Fibroblast of lung (primary cell): ENCODE data around the gene SPTB. TPM values are rescaled to one million over a fixed set of nuclear protein-coding genes. Genes with fewer than 3 reads are reported as not detected.

Experiments used
- DNase-seq, 2 donors: peaks; one replicate each; pipeline versions ENCODE4 v3.0.0 to v3.0.0-alpha.2; 2010; ENCODE audit warnings: low read depth in 2 of 2
- H2AFZ ChIP-seq: 2 replicates; pipeline ENCODE4 v1.5.1; 2012; ENCODE audit warnings: low read length, control low read depth, inconsistent platforms
- H3K27ac ChIP-seq: 2 replicates; pipeline ENCODE4 v1.5.1; 2011; ENCODE audit warnings: low read length, control low read depth; ENCODE audit not compliant: insufficient read depth
- H3K27me3 ChIP-seq: 2 replicates; pipeline ENCODE4 v1.5.1; 2011; ENCODE audit warnings: mild to moderate bottlenecking, low read length; ENCODE audit not compliant: control insufficient read depth, insufficient read depth
- H3K36me3 ChIP-seq: 2 replicates; pipeline ENCODE4 v1.5.1; 2011; ENCODE audit warnings: low read length; ENCODE audit not compliant: control insufficient read depth, insufficient read depth
- H3K4me1 ChIP-seq: 2 replicates; pipeline ENCODE4 v1.5.1; 2011; ENCODE audit warnings: low read length; ENCODE audit not compliant: control insufficient read depth, insufficient read depth; ENCODE audit errors: extremely low read depth
- H3K4me2 ChIP-seq: 2 replicates; pipeline ENCODE4 v1.5.1; 2011; ENCODE audit warnings: low read length, control low read depth; ENCODE audit not compliant: insufficient read depth; ENCODE audit errors: extremely low read depth
- H3K4me3 ChIP-seq, 4 experiments: fragments of 200-600 bp in 1 of 4; sonication (generic) in 1 of 4; replicated peaks in 1 of 4; 2 replicates each; pipeline ENCODE4 v1.5.1; 2011 to 2016; ENCODE audit warnings: low read length in 4 of 4, low read depth in 3 of 4, mild to moderate bottlenecking in 3 of 4, control low read depth in 2 of 4, inconsistent platforms in 1 of 4, mixed read lengths in 1 of 4; ENCODE audit not compliant: insufficient read depth in 1 of 4; ENCODE audit errors: control extremely low read depth in 1 of 4
- H3K79me2 ChIP-seq: 2 replicates; pipeline ENCODE4 v1.5.1; 2012; ENCODE audit warnings: mild to moderate bottlenecking, low read length, inconsistent platforms; ENCODE audit not compliant: control insufficient read depth, insufficient read depth
- H3K9ac ChIP-seq: 2 replicates; pipeline ENCODE4 v1.5.1; 2011; ENCODE audit warnings: mild to moderate bottlenecking, low read length, control low read depth; ENCODE audit not compliant: insufficient read depth
- H3K9me3 ChIP-seq: 2 replicates; pipeline ENCODE4 v1.5.1; 2012; ENCODE audit warnings: low read depth, low read length; ENCODE audit not compliant: control insufficient read depth, insufficient read depth
- H4K20me1 ChIP-seq: 2 replicates; pipeline ENCODE4 v1.5.1; 2011; ENCODE audit warnings: low read length; ENCODE audit not compliant: control insufficient read depth, insufficient read depth; ENCODE audit errors: extremely low read depth
- EZH2 ChIP-seq: IDR thresholded peaks from 2 replicates; pipeline ENCODE4 v1.5.1; 2012; ENCODE audit warnings: low read length, control low read depth, mild to moderate bottlenecking; ENCODE audit errors: missing control alignments
- polyA plus RNA-seq, 2 donors: library from polyadenylated mRNA; depleted of rRNA in 1 of 2; stranded (reverse) in 1 of 2; unstranded in 1 of 2; fragments of >200 nt; gene quantifications; 2 replicates each; pipeline ENCODE4 v1.2.1, GENCODE V29; 2011 to 2012; ENCODE audit warnings: missing spikeins in 1 of 2
- total RNA-seq: library from RNA; depleted of rRNA; stranded (reverse); fragments of >200 nt; gene quantifications from 2 replicates; pipeline ENCODE4 v1.2.1, GENCODE V29; 2014
- TF ChIP-seq, protein P1 (sequence below), 2 donors: IDR thresholded peaks in 1 of 2; conservative IDR thresholded peaks in 1 of 2; 1 replicate in 1 of 2; 2 replicates in 1 of 2; pipeline ENCODE4 v1.5.1; 2011 to 2012; ENCODE audit warnings: low read length in 2 of 2, control low read depth in 1 of 2, inconsistent platforms in 1 of 2, low read depth in 1 of 2, mild to moderate bottlenecking in 1 of 2

The SPTB gene
- total and polyA plus RNA-seq, 2 donors (not counting 1 experiment from before 2014, with no cell fraction given) = not detected

GRCh38 chr14:64773577-64773976 is 106.1 kb downstream of the SPTB start:
- H3K9me3 ChIP-seq = no peaks in the 10 kb centered on the region
- no peak for TF ChIP-seq EZH2
- TF ChIP-seq, protein P1, sequence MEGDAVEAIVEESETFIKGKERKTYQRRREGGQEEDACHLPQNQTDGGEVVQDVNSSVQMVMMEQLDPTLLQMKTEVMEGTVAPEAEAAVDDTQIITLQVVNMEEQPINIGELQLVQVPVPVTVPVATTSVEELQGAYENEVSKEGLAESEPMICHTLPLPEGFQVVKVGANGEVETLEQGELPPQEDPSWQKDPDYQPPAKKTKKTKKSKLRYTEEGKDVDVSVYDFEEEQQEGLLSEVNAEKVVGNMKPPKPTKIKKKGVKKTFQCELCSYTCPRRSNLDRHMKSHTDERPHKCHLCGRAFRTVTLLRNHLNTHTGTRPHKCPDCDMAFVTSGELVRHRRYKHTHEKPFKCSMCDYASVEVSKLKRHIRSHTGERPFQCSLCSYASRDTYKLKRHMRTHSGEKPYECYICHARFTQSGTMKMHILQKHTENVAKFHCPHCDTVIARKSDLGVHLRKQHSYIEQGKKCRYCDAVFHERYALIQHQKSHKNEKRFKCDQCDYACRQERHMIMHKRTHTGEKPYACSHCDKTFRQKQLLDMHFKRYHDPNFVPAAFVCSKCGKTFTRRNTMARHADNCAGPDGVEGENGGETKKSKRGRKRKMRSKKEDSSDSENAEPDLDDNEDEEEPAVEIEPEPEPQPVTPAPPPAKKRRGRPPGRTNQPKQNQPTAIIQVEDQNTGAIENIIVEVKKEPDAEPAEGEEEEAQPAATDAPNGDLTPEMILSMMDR (conservative IDR thresholded peaks at IDR 0.05 in 1 of 2, IDR thresholded peaks at IDR 0.05 in 1 of 2; ENCODE audit: low read depth in 1 of 2, low read length in 2 of 2) = no peak
- H3K9ac ChIP-seq = no peak overlapping the region
- no peaks in the 10 kb centered on the region for H3K4me1 ChIP-seq
- H3K27ac ChIP-seq = no peak overlapping the region
- no peak overlapping the region for H3K4me3 ChIP-seq
- no peak overlapping the region for H3K4me2 ChIP-seq
- H3K27me3 ChIP-seq = peaks cover 14% of the 10 kb centered on the region
- H3K36me3 ChIP-seq = no peaks in the 10 kb centered on the region
- H2AFZ ChIP-seq = no peak overlapping the region
- H3K79me2 ChIP-seq = no peaks in the 10 kb centered on the region
- no peak for DNase-seq
- no peaks in the 10 kb centered on the region for H4K20me1 ChIP-seq

DNA sequence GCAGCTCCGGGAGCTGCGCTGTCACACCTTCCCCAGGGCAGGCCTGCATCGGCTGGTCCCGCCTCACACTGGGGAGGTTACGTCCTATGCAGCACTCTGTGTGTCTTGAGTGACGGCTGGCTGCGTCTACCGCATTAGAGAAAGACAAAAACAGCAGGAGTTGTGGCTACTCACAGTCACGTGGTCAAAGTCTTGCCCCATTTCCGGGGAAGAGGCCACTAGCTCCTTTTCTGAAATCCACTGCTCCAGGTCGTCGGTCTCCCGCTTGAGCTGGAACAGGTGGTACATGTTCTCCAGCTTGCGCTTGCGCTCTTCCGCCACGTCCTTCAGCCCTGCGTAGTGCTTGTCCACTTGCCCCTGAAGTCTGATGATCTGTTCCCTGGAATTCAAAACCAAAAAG is 106.7 kb downstream of the SPTB start:
- H4K20me1 ChIP-seq = no peaks in the 10 kb centered on the region
- H3K4me2 ChIP-seq = no peak overlapping the region
- no peak overlapping the region for H3K4me3 ChIP-seq
- TF ChIP-seq EZH2 = no peak
- TF ChIP-seq, protein P1 (conservative IDR thresholded peaks at IDR 0.05 in 1 of 2, IDR thresholded peaks at IDR 0.05 in 1 of 2; ENCODE audit: low read depth in 1 of 2, low read length in 2 of 2) = no peak
- no peak overlapping the region for H3K9ac ChIP-seq
- no peaks in the 10 kb centered on the region for H3K9me3 ChIP-seq
- H3K4me1 ChIP-seq = no peaks in the 10 kb centered on the region
- no peak for DNase-seq
- no peak overlapping the region for H2AFZ ChIP-seq
- no peaks in the 10 kb centered on the region for H3K36me3 ChIP-seq
- H3K79me2 ChIP-seq = no peaks in the 10 kb centered on the region
- H3K27ac ChIP-seq = no peak overlapping the region
- H3K27me3 ChIP-seq = peaks cover 14% of the 10 kb centered on the region

- no peak overlapping the region for H2AFZ ChIP-seq
- no peaks in the 10 kb centered on the region for H3K36me3 ChIP-seq
- H4K20me1 ChIP-seq = no peaks in the 10 kb centered on the region
- DNase-seq = no peak
- H3K4me3 ChIP-seq = no peak overlapping the region
- no peaks in the 10 kb centered on the region for H3K79me2 ChIP-seq
- no peaks in the 10 kb centered on the region for H3K4me1 ChIP-seq
- no peaks in the 10 kb centered on the region for H3K9me3 ChIP-seq
- no peak overlapping the region for H3K4me2 ChIP-seq
- TF ChIP-seq EZH2 = no peak
- TF ChIP-seq, protein P1 (conservative IDR thresholded peaks at IDR 0.05 in 1 of 2, IDR thresholded peaks at IDR 0.05 in 1 of 2; ENCODE audit: low read depth in 1 of 2, low read length in 2 of 2) = no peak
- peaks cover 12% of the 10 kb centered on the region for H3K27me3 ChIP-seq
- H3K27ac ChIP-seq = no peak overlapping the region
- H3K9ac ChIP-seq = no peak overlapping the region
These were observed 107.2 kb downstream of the SPTB start for GRCh38 chr14:64772397-64772950.
